ENCODE data around the gene AK1. TPM values are rescaled to one million over a fixed set of nuclear protein-coding genes. Genes with fewer than 3 reads are reported as not detected.

AK1 gene
- total RNA-seq, 4 donors from 2014 or later, result 14.2 to 35.6 (median 19.1) TPM

DNA sequence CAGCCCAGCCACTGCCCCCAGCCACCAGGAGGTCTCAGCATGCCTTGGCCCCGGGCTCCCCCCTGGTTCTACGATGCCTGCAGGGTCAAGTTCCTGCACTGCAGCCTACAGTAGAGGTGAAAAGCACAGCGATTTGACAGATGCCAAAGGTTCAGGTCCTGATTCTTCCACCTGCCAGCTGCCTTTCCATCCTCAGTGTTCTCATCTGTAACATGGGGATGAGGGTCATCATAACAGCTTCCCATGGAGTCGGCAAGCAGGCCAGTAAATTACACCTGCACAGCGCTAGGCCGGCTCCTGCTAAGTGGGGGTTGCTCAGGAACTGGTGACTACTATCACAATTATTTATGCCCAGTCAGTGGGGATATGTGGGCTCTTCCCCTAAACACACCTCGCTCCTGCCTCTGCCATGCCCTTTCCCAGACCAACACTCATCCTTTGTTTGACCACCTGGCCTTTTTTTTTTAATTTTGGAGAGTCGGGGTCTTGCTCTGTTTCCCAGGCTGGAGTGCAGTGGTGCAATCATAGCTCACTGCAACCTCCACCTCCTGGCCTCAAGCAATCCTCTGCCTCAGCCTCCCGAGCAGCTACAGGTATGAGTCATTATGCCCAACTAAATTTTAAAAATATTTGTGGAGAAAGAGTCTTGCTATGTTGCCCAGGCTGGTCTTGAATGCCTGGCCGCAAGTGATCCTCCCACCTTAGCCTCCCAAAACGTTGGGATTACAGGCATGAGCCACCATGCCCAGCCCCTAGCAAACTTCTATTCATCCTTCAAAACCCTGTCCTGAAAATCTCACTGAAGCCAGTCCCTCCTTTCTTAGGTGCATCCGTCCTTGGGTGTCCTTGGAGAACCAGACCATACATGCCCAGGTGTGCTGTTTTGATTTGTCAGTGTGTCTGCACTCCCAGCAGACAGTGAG is 29.4 kb downstream of the AK1 start:
- TF ChIP-seq, protein P1, sequence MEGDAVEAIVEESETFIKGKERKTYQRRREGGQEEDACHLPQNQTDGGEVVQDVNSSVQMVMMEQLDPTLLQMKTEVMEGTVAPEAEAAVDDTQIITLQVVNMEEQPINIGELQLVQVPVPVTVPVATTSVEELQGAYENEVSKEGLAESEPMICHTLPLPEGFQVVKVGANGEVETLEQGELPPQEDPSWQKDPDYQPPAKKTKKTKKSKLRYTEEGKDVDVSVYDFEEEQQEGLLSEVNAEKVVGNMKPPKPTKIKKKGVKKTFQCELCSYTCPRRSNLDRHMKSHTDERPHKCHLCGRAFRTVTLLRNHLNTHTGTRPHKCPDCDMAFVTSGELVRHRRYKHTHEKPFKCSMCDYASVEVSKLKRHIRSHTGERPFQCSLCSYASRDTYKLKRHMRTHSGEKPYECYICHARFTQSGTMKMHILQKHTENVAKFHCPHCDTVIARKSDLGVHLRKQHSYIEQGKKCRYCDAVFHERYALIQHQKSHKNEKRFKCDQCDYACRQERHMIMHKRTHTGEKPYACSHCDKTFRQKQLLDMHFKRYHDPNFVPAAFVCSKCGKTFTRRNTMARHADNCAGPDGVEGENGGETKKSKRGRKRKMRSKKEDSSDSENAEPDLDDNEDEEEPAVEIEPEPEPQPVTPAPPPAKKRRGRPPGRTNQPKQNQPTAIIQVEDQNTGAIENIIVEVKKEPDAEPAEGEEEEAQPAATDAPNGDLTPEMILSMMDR (IDR thresholded peaks at IDR 0.05; ENCODE audit: low read depth), result no peak

DNA sequence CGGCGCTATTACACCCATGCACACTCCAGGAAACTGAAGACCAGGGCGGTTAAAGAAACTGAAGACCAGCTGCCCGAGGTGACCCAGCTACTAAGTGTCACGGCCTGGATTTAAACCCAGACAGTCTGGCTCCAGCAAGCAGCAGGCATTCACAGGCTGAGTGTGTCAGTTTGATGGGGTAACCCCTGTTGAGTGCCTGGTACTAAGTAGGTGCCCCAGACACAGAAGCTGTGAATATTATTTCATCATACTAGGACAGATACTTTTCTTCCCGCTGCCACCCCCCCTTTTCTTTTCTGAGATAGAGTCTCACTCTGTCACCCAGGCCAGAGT is 30.3 kb downstream of the AK1 start:
- TF ChIP-seq, protein P1 (IDR thresholded peaks at IDR 0.05; ENCODE audit: low read depth), result no peak

DNA sequence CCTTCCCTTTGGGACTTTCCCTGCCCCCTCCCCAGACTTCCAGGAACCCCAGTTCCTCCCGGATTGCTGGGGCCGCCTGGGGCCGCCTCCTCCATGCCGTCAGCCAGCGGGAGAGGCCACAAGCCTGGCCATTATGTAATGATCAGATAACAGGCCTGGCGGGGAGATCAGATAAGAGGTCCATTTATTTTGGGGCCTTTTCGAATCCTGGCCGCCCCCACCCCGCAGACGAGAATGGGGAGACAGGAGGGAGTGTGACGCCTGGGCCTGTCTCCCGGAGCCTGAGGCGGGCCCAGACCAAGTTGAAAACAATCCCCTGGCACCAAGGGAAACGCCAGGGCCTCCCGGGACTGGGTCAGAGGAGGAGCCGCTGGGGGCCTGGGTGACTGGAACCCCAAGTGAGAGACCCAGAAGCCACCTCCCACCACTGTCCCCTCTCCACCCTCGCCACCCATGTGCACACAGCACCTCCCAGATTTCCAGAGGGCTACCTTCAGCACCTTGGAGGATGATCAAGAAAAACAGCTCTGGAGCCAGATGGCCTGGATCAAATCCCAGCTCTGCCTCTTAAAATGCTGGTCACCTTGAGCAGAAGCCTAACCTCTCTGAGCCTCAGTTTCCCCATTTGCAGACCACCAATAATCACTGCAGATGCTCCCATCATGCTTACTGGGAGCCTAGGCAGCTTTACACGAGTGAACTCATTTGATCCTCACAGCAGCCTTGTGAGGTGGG is 30.9 kb downstream of the AK1 start:
- TF ChIP-seq, protein P1 (IDR thresholded peaks at IDR 0.05; ENCODE audit: low read depth), result no peak

DNA sequence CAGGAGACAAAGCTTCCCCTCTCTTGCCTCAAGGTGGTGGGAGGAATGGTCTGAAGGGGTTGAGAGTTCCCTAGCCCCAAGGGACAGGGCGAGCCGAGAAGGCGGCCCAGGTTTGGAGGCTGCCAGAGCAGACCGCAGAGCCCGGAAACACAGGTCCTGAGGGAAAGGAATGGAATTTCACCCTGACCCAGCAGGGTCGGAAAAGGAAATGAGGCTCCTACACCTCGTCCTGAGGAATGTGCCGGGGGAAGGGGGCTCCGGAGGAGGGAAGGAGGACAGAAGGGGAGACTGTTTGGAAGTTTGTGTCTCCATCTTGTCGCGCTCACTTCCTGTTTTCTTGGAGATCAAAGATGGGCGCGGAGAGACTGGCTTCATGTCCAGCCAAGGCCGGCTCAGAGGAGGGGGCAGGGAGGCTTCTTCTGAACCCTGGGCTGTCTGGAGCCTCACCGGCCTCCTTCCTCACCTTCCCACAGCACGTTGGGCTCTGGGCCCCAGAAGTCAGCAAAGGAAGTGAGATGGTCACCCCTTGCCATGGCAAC is 32.6 kb downstream of the AK1 start:
- TF ChIP-seq, protein P1 (IDR thresholded peaks at IDR 0.05; ENCODE audit: low read depth), result no peak

DNA sequence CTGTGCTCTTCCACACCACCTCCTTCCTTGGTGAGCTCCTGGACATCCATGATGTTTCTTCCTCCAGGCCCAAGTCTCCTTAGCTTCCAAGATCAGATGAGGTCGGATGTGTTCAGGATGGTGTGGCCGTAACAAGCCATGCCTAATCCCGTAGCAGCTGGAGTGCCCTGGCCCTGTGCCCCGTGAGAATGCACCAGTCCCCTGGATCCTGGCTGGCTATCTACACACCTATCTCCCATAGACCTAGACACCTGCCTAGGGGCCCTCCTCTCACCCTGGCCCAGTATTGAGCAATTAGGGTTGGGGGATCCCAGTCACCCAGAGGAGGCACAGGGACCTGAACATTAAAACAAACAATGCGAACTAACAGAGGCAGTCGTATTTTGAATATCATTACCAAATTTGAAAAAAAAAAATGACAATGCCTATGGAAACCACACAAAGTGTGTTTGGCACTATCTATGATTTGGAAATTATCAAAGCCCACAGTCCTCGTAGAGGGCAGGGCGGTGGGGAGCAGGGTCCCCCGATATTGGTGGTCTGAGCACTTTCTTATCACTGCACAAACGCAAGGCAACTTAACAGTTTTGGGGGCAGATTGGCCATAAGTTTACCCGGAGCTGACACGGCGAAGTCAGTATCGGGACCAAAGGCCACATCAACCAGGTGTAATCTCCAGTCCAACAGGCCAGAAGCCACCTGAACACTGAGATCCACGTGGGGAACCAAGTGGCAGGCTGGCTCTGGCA is 36.2 kb downstream of the AK1 start:
- TF ChIP-seq, protein P1 (IDR thresholded peaks at IDR 0.05; ENCODE audit: low read depth), result no peak

DNA sequence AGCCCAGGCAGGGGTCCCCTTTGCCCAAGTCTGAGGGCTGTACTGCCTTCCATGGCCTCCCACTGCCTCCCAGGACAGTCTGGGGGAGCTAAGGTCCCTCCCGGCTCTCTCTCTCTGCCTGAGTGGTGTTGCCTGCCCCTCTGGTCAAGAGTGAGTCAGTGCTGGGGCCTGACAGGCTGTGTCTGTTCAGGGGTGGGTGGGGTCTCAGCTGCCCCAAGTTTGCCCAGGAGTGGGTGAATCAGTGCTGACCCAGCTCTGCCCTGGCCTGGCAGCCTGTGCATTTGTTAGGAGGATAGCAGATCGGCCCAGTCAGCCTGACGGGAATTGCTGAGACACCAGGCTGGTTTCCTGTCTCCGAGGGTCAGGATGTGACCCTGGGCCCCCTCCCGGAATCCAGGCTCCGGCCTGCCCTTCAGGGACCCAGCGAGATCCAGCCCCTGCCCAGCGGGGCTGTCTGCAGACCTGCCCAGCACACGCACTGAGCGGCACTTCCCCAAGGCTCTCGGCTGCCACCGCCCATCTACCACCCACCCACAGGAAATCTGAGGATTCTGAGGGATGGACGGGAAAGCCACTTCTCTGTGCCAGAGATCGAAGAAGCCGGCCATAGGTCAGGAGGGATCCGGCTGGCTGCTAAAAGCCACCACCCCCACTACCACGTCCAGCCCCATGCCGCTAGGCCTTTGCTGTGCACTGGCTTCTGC is 38.9 kb downstream of the AK1 start:
- TF ChIP-seq, protein P1 (IDR thresholded peaks at IDR 0.05; ENCODE audit: low read depth), result no peak

Measured in subcutaneous adipose tissue (tissue), 4 donors.